Lower leg skin (tissue), 3 donors: ENCODE measurements around the gene DUSP8.

Source experiments
- POLR2A ChIP-seq, 2 donors: fragments of 450-650 bp; IDR thresholded peaks; one replicate each; pipeline ENCODE4 v1.6.1; 2016 to 2017; ENCODE audit warnings: antibody characterized with exemption in 2 of 2, mild to moderate bottlenecking in 1 of 2, moderate library complexity in 1 of 2
- TF ChIP-seq, protein P1 (sequence below), 3 donors: fragments of 450-650 bp; IDR thresholded peaks; one replicate each; pipeline ENCODE4 v1.5.1; 2016; ENCODE audit warnings: antibody characterized with exemption in 3 of 3, mild to moderate bottlenecking in 3 of 3, moderate library complexity in 2 of 3

DNA sequence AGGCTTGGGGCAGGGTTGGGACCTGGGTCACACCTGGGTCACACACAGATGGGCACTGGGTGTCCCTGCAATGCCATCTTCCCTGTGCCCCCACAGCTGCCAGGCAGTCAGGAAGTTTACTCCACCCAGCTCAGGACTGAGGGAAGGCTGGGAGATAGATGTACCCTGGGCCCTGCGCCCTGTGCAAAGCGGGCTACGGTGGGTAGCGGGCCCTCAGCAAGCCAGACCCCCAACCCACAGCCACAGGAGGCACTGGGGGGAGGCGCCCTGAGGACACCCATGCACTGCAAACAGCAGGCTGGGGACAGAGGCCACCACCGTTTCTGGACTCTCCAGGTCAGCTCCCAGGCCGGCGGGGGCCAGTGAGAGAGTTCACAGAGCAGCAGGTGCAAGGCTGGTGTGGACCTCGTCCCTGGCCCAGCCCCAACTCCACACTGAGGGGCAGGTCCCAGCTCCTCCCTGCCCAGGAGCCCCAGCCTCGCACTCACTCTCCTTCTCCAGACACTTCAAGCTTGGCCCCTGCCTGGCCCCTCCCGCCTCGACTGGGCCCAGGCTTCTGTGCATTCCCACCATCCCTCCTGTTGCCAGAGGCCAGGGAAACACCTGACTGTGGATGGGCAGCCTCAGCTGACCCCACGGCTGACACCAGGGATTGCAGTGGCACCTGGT, 4.9 kb downstream of the DUSP8 start:
- no peak for TF ChIP-seq POLR2A (IDR thresholded peaks at IDR 0.05)
- TF ChIP-seq, protein P1, sequence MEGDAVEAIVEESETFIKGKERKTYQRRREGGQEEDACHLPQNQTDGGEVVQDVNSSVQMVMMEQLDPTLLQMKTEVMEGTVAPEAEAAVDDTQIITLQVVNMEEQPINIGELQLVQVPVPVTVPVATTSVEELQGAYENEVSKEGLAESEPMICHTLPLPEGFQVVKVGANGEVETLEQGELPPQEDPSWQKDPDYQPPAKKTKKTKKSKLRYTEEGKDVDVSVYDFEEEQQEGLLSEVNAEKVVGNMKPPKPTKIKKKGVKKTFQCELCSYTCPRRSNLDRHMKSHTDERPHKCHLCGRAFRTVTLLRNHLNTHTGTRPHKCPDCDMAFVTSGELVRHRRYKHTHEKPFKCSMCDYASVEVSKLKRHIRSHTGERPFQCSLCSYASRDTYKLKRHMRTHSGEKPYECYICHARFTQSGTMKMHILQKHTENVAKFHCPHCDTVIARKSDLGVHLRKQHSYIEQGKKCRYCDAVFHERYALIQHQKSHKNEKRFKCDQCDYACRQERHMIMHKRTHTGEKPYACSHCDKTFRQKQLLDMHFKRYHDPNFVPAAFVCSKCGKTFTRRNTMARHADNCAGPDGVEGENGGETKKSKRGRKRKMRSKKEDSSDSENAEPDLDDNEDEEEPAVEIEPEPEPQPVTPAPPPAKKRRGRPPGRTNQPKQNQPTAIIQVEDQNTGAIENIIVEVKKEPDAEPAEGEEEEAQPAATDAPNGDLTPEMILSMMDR (IDR thresholded peaks at IDR 0.05) = no peak
